HCT116 (cell line): Measurements from ENCODE around the gene WDR93. TPM values are rescaled to one million over a fixed set of nuclear protein-coding genes. Genes with fewer than 3 reads are reported as not detected.
"Not testable (repeated sequence)": the region's sequence is repeated elsewhere in the genome, so short reads cannot be mapped to it uniquely, and the experiment has no call there.

Experiments used
- ATAC-seq: fragments of 200-7000 bp; cut with Tn5 transposase; 2 replicates; pipeline ENCODE4 v1.9.1; 2020; ENCODE audit warnings: mild to moderate bottlenecking, moderate library complexity
- BruUV-seq: library from RNA; stranded (reverse); fragments of 400-500 nt; replicated peaks from 2 replicates; lab custom pipeline; 2021; lab: Mats Ljungman, UMichigan
- CTCF ChIA-PET: fragments of 300-600 bp; sonication (Branson Sonifier 250); formaldehyde crosslinking; loops from one replicate; lab custom pipeline; 2021; ENCODE audit warnings: antibody characterized with exemption; lab: Charles Lee
- POLR2A ChIA-PET: fragments of 300-600, 350-600 bp; sonication (Branson Sonifier 250); formaldehyde crosslinking; loops from one replicate; lab custom pipeline; 2021; ENCODE audit warnings: antibody characterized with exemption; lab: Charles Lee
- RAD21 ChIA-PET, 2 experiments: fragments of 300-600 bp; sonication (Branson Sonifier 250); formaldehyde crosslinking; loops; one replicate each; lab custom pipeline; 2023; ENCODE audit warnings: low total read pairs in 2 of 2; ENCODE audit not compliant: uncharacterized antibody in 2 of 2, unreplicated experiment in 2 of 2, low non-redundant PET in 1 of 2; lab: Charles Lee
- DNase-seq: peaks from one replicate; pipeline ENCODE4 v3.0.0-alpha.2; 2010; ENCODE audit warnings: low read depth, low spot score
- H2AFZ ChIP-seq: fragments of 200-600 bp; shearing (Covaris generic), sonication (generic); 2 replicates; pipeline ENCODE4 v1.6.1; 2017; ENCODE audit warnings: low read depth, mixed run types, mixed read lengths, antibody characterized with exemption, low read length; ENCODE audit not compliant: poor library complexity, severe bottlenecking
- H3K27ac ChIP-seq: 2 replicates; pipeline ENCODE4 v1.5.1; 2012; ENCODE audit warnings: low read depth, low read length
- H3K27me3 ChIP-seq: fragments of 200-600 bp; sonication (generic); 2 replicates; pipeline ENCODE4 v1.6.1; 2016; ENCODE audit warnings: mixed run types, low read length, mixed read lengths; ENCODE audit not compliant: insufficient read depth
- H3K36me3 ChIP-seq, 2 experiments: fragments of 200-500 bp in 1 of 2; fragments of 200-600 bp in 1 of 2; sonication (Bioruptor generic) in 1 of 2; sonication (generic) in 1 of 2; 2 replicates each; pipeline versions ENCODE4 v1.5.1 to v1.6.1; 2014 to 2016; ENCODE audit warnings: low read length in 2 of 2, inconsistent platforms in 1 of 2, mixed read lengths in 1 of 2, mixed run types in 1 of 2; ENCODE audit not compliant: insufficient read depth in 2 of 2, control insufficient read depth in 1 of 2
- H3K4me1 ChIP-seq, 2 experiments: fragments of 200-600 bp in 1 of 2; sonication (generic) in 1 of 2; 2 replicates each; pipeline versions ENCODE4 v1.5.1 to v1.6.1; 2012 to 2017; ENCODE audit warnings: low read length in 2 of 2, inconsistent platforms in 1 of 2, mild to moderate bottlenecking in 1 of 2, mixed read lengths in 1 of 2, mixed run types in 1 of 2, moderate library complexity in 1 of 2; ENCODE audit not compliant: insufficient read depth in 2 of 2, control insufficient read depth in 1 of 2
- H3K4me2 ChIP-seq: fragments of 200-600 bp; sonication (generic); 2 replicates; pipeline ENCODE4 v1.6.1; 2017; ENCODE audit warnings: mixed run types, low read length, mixed read lengths
- H3K4me3 ChIP-seq, 2 experiments: fragments of 200-600 bp in 1 of 2; sonication (generic) in 1 of 2; replicated peaks in 1 of 2; 2 replicates each; pipeline ENCODE4 v1.5.1; 2011 to 2016; ENCODE audit warnings: low read length in 2 of 2, control low read depth in 1 of 2, low read depth in 1 of 2, mild to moderate bottlenecking in 1 of 2, mixed read lengths in 1 of 2, mixed run types in 1 of 2
- H3K79me2 ChIP-seq: fragments of 200-600 bp; sonication (generic); 2 replicates; pipeline ENCODE4 v1.6.1; 2017; ENCODE audit warnings: mild to moderate bottlenecking, mixed run types, low read length, moderate library complexity, mixed read lengths; ENCODE audit not compliant: insufficient read depth
- H3K9ac ChIP-seq: fragments of 200-600 bp; sonication (generic); 2 replicates; pipeline ENCODE4 v1.6.1; 2016; ENCODE audit warnings: low read length, mixed read lengths
- H3K9me2 ChIP-seq: fragments of 200-600 bp; sonication (generic), shearing (Covaris generic); 2 replicates; pipeline ENCODE4 v1.6.1; 2017; ENCODE audit warnings: mixed run types, mild to moderate bottlenecking, moderate library complexity; ENCODE audit not compliant: insufficient read depth
- H3K9me3 ChIP-seq, 2 experiments: fragments of 200-500 bp in 1 of 2; fragments of 200-600 bp in 1 of 2; sonication (Bioruptor generic) in 1 of 2; sonication (generic) in 1 of 2; 2 replicates each; pipeline ENCODE4 v1.6.1; 2014 to 2017; ENCODE audit warnings: low read length in 2 of 2, mixed read lengths in 2 of 2, inconsistent platforms in 1 of 2, low read depth in 1 of 2, mild to moderate bottlenecking in 1 of 2, mixed run types in 1 of 2, moderate library complexity in 1 of 2; ENCODE audit not compliant: control insufficient read depth in 1 of 2, insufficient read depth in 1 of 2
- H4K20me1 ChIP-seq: fragments of 200-600 bp; sonication (generic), shearing (Covaris generic); 2 replicates; pipeline ENCODE4 v1.6.1; 2017; ENCODE audit warnings: mixed run types, mild to moderate bottlenecking, moderate library complexity; ENCODE audit not compliant: insufficient read depth
- CEBPB ChIP-seq: IDR thresholded peaks from 2 replicates; pipeline ENCODE4 v1.6.1; 2012; ENCODE audit warnings: low read depth
- EGR1 ChIP-seq: IDR thresholded peaks from 2 replicates; pipeline ENCODE4 v1.6.1; 2012; ENCODE audit warnings: low read depth
- EZH2 ChIP-seq: fragments of 200-600 bp; sonication (generic); IDR thresholded peaks from 2 replicates; pipeline ENCODE4 v1.6.1; 2017; ENCODE audit warnings: antibody characterized with exemption, mixed run types
- JUND ChIP-seq: IDR thresholded peaks from 2 replicates; pipeline ENCODE4 v1.6.1; 2012
- POLR2AphosphoS5 ChIP-seq: IDR thresholded peaks from 2 replicates; pipeline ENCODE4 v1.6.1; 2011; ENCODE audit warnings: mild to moderate bottlenecking, low read depth, low read length, moderate library complexity
- SIN3A ChIP-seq: IDR thresholded peaks from 2 replicates; pipeline ENCODE4 v1.6.1; 2012; ENCODE audit warnings: low read depth
- TCF7L2 ChIP-seq: IDR thresholded peaks from 2 replicates; pipeline ENCODE4 v1.7.0; 2011; ENCODE audit warnings: borderline replicate concordance, inconsistent platforms; ENCODE audit not compliant: insufficient read depth, insufficient read length; ENCODE audit errors: extremely low read depth
- intact Hi-C: fragments of 100-400 bp; cut with micrococcal nuclease; formaldehyde crosslinking; loops from 2 replicates; pipeline ENCODE4 v1.10.0; 2022
- total RNA-seq: library from RNA; stranded (reverse); gene quantifications from one replicate; pipeline ENCODE4 v1.2.1, GENCODE V29; 2021; ENCODE audit not compliant: unreplicated experiment
- TF ChIP-seq, protein P1 (sequence below): IDR thresholded peaks from 2 replicates; pipeline ENCODE4 v1.6.1; 2012
- TF ChIP-seq, protein P2 (sequence below): IDR thresholded peaks from 2 replicates; pipeline ENCODE4 v1.6.1; 2011; ENCODE audit warnings: mild to moderate bottlenecking, low read length, moderate library complexity; ENCODE audit not compliant: insufficient replicate concordance; ENCODE audit errors: extremely low read depth

The WDR93 gene
- total RNA-seq, 1 experiment from 2014 or later: 0.42 TPM

GRCh38 chr15:89689930-89690275 is 708 bp upstream of the WDR93 start:
- intact Hi-C loops: not testable (repeated sequence)
- peak overlapping the region; percentile 96 for H2AFZ ChIP-seq

DNA sequence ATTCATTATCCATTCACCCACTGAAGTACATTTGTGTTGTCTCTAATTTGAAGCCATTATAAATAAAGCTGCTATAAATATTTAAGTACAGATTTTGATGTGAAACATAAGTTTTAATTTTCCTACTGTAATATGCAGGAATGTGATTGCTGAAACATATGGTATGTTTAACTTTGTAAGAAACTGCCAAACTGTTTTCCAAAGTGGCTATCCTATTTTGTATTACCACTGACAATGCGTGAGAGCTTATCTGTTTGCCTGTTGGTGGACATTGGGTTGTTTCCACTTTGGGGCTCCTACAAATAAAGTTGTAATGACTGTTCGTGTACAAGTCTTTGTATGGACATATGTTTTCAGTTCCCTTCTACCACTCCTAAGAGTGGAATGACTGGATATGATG is 2.5 kb downstream of the WDR93 start:
- Histone ChIP-seq H3K9ac (no peak overlapping the region), H3K27me3 (no peaks in the 10 kb centered on the region), H3K9me3 (no peaks in the 10 kb centered on the region)
- no peak for TF ChIP-seq POLR2AphosphoS5
- TF ChIP-seq, protein P1, sequence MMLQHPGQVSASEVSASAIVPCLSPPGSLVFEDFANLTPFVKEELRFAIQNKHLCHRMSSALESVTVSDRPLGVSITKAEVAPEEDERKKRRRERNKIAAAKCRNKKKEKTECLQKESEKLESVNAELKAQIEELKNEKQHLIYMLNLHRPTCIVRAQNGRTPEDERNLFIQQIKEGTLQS: no peak
- TF ChIP-seq TCF7L2: no peak
- TF ChIP-seq EZH2: no peak
- no peak for TF ChIP-seq JUND
- TF ChIP-seq CEBPB: no peak
- no peak for TF ChIP-seq SIN3A
- TF ChIP-seq, protein P2, sequence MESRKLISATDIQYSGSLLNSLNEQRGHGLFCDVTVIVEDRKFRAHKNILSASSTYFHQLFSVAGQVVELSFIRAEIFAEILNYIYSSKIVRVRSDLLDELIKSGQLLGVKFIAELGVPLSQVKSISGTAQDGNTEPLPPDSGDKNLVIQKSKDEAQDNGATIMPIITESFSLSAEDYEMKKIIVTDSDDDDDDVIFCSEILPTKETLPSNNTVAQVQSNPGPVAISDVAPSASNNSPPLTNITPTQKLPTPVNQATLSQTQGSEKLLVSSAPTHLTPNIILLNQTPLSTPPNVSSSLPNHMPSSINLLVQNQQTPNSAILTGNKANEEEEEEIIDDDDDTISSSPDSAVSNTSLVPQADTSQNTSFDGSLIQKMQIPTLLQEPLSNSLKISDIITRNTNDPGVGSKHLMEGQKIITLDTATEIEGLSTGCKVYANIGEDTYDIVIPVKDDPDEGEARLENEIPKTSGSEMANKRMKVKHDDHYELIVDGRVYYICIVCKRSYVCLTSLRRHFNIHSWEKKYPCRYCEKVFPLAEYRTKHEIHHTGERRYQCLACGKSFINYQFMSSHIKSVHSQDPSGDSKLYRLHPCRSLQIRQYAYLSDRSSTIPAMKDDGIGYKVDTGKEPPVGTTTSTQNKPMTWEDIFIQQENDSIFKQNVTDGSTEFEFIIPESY: no peak
- TF ChIP-seq EGR1: no peak
- TF ChIP-seq, all 23 proteins: peak for 0
- no peaks in the 10 kb centered on the region for H3K9me2 ChIP-seq
- H2AFZ ChIP-seq: no peak overlapping the region
- ChIA-PET RAD21 (no interaction called here), POLR2A (no interaction called here), CTCF (no interaction called here)
- ATAC-seq (no peak), DNase-seq (no peak)
- H3K4me1 ChIP-seq: peaks cover 7 to 13% of the 10 kb centered on the region in 2 experiments
- no peak overlapping the region for H3K4me3 ChIP-seq
- intact Hi-C loops: no loop called here
- no peak overlapping the region for H3K27ac ChIP-seq
- no peak overlapping the region for H3K4me2 ChIP-seq
- H4K20me1 ChIP-seq: no peaks in the 10 kb centered on the region
- BruUV-seq: no TSS peak
- no peaks in the 10 kb centered on the region for H3K36me3 ChIP-seq
- no peaks in the 10 kb centered on the region for H3K79me2 ChIP-seq

More at GRCh38 chr15:89689930-89690275, 708 bp upstream of the WDR93 start:
- H3K79me2 ChIP-seq, RAD21 ChIA-PET, ATAC-seq, H3K36me3 ChIP-seq, H3K27me3 ChIP-seq, POLR2A ChIA-PET, CTCF ChIA-PET, H3K9me2 ChIP-seq, H4K20me1 ChIP-seq, H3K9me3 ChIP-seq, DNase-seq, BruUV-seq: not testable (repeated sequence)
- H3K4me1 ChIP-seq: peaks cover 7 to 13% of the 10 kb centered on the region in 2 experiments
- H3K4me3 ChIP-seq: peak overlapping the region; percentile 88 to 92
- peak overlapping the region; percentile 33; the same call in 1 of the 2 replicates for H3K27ac ChIP-seq
- peak overlapping the region; percentile 69 for H3K9ac ChIP-seq
- TF ChIP-seq SIN3A: peak; percentile 3; the same call in 1 of the 2 replicates
- peak overlapping the region; percentile 83 for H3K4me2 ChIP-seq
